ENCODE measurements around the gene SYF2. TPM values are rescaled to one million over a fixed set of nuclear protein-coding genes. Genes with fewer than 3 reads are reported as not detected.

Gene SYF2
- total RNA-seq, 6 experiments from 2014 or later = 11.0 to 21.8 (median 16.8) TPM

DNA sequence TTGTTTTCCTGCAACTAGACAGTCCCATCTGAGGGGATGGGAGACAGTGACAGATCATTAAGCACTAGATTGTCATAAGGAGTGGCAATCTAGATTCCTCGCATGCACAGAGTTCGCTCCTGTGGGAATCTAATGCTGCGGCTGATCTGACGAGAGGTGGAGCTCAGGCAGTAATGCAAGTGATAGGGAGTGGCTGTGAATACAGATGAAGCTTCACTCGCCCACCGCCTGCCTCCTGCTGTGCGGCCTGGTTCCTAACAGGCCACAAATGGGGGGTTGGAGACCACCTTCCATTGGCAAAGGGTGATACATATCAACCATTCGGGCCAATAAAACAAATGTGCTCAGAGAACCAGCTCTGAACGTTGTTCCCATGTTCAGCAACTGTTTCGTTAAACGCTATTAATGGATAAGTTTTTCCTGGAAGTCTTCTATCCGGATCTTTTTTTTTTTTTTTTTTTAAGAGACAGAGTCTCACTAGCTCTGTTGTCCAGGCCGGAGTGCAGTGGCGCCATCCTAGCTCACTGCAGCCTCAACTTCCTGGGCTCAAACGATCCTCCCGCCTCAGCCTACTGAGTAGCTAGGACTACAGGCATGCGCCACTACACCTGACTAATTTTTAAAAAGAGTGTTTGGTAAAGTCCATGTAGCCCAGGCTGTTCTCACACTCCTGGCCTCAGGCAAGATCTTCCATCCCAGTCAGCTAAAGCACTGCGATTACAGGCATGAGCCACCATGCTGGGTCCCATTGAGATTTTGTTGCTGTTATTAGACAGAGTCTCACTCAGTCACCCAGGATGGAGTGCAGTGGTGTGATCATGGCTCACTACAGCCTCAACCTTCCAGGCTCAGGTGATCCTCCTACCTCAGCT lies 23.6 kb upstream of the SYF2 start:
- Histone ChIP-seq H3K9me3 (no peaks in the 10 kb centered on the region), H3K4me3 (no peak overlapping the region), H3K27me3 (no peaks in the 10 kb centered on the region), H3K27ac (no peak overlapping the region), H3K4me1 (peaks cover 0 to 4% (median 0%) of the 10 kb centered on the region in 4 donors), H3K36me3 (no peaks in the 10 kb centered on the region)
- ATAC-seq = no peak
- intact Hi-C loops (cut with DNase I) = no loop called here
- DNase-seq = no peak
- TF ChIP-seq CTCF (IDR thresholded peaks at IDR 0.05) (no peak), POLR2A (IDR thresholded peaks at IDR 0.05) (no peak)
- 92% methylated on average over 14 of the region's 18 CpGs for WGBS (ENCODE audit: insufficient coverage, low coverage, low lambda C conversion rate, missing lambda C conversion rate)

GRCh38 chr1:25253911-25254310 lies 21.6 kb upstream of the SYF2 start:
- Histone ChIP-seq H3K27me3 (no peaks in the 10 kb centered on the region), H3K4me1 (peaks cover 0 to 4% (median 0%) of the 10 kb centered on the region in 4 donors), H3K36me3 (no peaks in the 10 kb centered on the region), H3K4me3 (no peak overlapping the region), H3K9me3 (no peaks in the 10 kb centered on the region), H3K27ac (no peak overlapping the region)
- intact Hi-C loops (cut with DNase I) = no loop called here
- ATAC-seq = no peak
- WGBS (ENCODE audit: insufficient coverage, low coverage, low lambda C conversion rate, missing lambda C conversion rate) = 92% methylated on average over 2 of the region's 2 CpGs
- TF ChIP-seq CTCF (IDR thresholded peaks at IDR 0.05) = no peak
- no peak for TF ChIP-seq POLR2A (IDR thresholded peaks at IDR 0.05)
- no peak for DNase-seq

DNA sequence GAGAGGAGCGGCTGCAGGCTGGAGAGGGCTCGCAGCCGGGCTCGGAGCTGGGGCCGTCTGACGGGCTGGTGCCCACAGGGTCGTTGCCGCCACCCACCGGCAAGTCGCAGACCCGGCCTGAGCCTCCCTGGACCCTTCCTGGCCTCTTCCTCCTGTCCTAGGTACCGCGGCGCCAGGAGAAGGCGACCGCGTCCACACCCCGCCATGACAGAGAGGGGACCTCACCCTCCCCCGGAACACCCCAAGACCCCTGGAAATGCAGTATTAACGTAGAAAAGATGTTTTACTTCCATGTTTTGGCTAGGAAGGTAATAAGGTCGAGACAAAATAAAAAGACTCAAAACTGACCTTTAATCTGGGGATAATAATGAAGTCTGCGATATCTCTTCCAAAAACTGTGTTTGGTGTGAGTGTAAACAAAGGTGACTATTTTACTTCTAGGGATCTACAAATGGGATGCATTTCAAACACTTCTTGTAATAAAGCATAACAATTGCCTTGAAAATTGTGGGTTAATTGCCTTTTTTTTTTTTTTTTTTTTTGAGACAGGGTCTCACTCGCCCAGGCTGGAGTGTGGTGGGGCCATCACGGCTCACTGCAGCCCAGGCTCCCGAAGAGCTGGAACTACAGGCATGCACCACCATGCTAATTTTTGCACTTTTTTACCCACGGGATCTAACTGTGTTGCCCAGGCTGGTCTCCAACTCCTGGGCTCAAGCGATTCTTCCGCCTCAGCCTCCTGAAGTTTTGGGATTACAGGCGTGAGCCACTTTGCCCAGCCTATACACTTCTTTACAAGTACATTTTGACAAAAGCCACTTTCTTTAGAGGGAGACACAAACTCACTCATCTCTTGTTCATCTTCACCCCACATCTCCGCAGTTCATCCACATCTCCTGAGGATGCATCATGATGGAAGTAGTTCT lies 15.8 kb upstream of the SYF2 start:
- ATAC-seq = no peak
- 35% methylated on average over 20 of the region's 30 CpGs for WGBS (ENCODE audit: insufficient coverage, low coverage, low lambda C conversion rate, missing lambda C conversion rate)
- H3K27ac ChIP-seq = peak overlapping the region; percentile 68 to 98 (median 93)
- peaks cover 0 to 24% (median 11%) of the 10 kb centered on the region in 4 donors for H3K4me1 ChIP-seq
- TF ChIP-seq POLR2A (IDR thresholded peaks at IDR 0.05) (no peak), CTCF (IDR thresholded peaks at IDR 0.05) (no peak)
- no peaks in the 10 kb centered on the region for H3K27me3 ChIP-seq
- no peak for DNase-seq
- H3K4me3 ChIP-seq = peak overlapping the region; percentile 80 to 91 (median 87)
- intact Hi-C loops (cut with DNase I) = no loop called here
- no peaks in the 10 kb centered on the region for H3K9me3 ChIP-seq
- peaks cover 11 to 25% (median 18%) of the 10 kb centered on the region in 4 donors for H3K36me3 ChIP-seq

DNA sequence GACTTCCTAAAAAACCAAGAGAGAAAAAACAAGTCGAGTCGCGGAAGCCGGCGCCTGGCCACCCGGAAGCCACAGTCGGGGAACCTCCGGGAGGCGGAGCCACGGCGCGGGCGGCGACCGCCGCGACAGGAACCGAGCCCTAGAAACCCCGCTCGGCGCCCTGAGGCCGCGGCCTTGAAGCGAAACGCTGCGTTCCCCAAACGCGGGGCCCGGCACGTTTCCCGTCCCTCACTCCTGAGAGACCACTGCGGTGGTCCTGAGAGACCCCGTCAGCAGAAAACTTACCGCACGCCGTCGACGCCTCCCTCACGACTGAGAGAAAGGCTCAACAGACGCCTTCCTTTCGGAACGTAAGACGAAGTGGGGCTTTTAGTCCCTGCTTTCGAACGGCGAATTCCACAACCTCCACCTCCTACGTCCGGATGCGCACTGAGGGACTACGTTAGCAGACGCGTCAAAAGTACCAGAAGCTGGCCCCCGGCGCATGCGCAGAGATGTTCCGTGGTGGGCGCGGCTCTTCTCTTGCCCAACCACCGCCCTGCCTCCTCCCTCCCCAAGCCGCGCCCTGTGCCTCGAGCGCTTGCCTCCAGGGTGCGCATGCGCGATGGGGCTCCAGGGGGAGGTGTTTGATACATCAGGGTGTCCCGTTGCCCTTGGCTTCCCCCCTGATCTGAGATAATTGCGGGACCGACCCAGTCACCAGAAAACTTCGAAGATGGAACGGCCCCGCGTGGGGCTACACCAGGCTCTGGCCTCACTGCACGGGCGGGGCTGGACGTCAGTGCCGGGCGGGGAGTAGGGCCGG lies 14.9 kb upstream of the SYF2 start, which contains the start of gene RSRP1:
Gene RSRP1 (minus strand): TSS at position 431 of the 805 bp plus-strand sequence. CDS start 491 bp downstream, outside the sequence.
- H3K9me3 ChIP-seq = no peaks in the 10 kb centered on the region
- H3K36me3 ChIP-seq = peaks cover 11 to 33% (median 23%) of the 10 kb centered on the region in 4 donors
- ATAC-seq (peak; percentile 92 to 97 (median 93)), DNase-seq (peak; percentile 100)
- WGBS (ENCODE audit: insufficient coverage, low coverage, low lambda C conversion rate, missing lambda C conversion rate) = 0% methylated on average over 33 of the region's 79 CpGs
- H3K4me3 ChIP-seq = peak within 1 kb of the TSS; percentile 80 to 91 (median 87)
- intact Hi-C loops (cut with DNase I) = no loop called here
- no peaks in the 10 kb centered on the region for H3K27me3 ChIP-seq
- H3K27ac ChIP-seq = peak within 1 kb of the TSS; percentile 93 to 98 (median 95)
- TF ChIP-seq POLR2A (IDR thresholded peaks at IDR 0.05) (peak; percentile 98), CTCF (IDR thresholded peaks at IDR 0.05) (no peak)
- peaks cover 0 to 24% (median 9%) of the 10 kb centered on the region in 4 donors for H3K4me1 ChIP-seq
